Endothelial cell of umbilical vein (primary cell): Measurements from ENCODE around the gene RIMBP2. TPM values are rescaled to one million over a fixed set of nuclear protein-coding genes. Genes with fewer than 3 reads are reported as not detected.

Source experiments
- BruUV-seq: library from RNA; stranded (reverse); fragments of 400-500 nt; replicated peaks from 2 replicates; lab custom pipeline; 2021; lab: Mats Ljungman, UMichigan
- CTCF ChIA-PET: fragments of 300-600, 350-600 bp; sonication (Branson Sonifier 250); formaldehyde crosslinking; loops from one replicate; lab custom pipeline; 2021; ENCODE audit warnings: antibody characterized with exemption, inconsistent platforms; lab: Charles Lee
- POLR2A ChIA-PET: fragments of 300-600, 350-600 bp; sonication (Branson Sonifier 250); formaldehyde crosslinking; loops from one replicate; lab custom pipeline; 2021; ENCODE audit warnings: antibody characterized with exemption, inconsistent platforms; lab: Charles Lee
- DNase-seq: peaks from one replicate; pipeline ENCODE4 v3.0.0-alpha.2; 2011; ENCODE audit warnings: low read depth, low spot score
- FAIRE-seq: peaks from 2 replicates; lab custom pipeline; 2011; peaks lifted over from hg19 to GRCh38; lab: Jason Lieb, UNC
- H2AFZ ChIP-seq: 2 replicates; pipeline ENCODE4 v1.6.0; 2012; ENCODE audit warnings: low read depth, low read length, control low read depth, inconsistent platforms
- H3K27ac ChIP-seq: 2 replicates; pipeline ENCODE4 v1.5.1; 2011; ENCODE audit warnings: low read depth, mild to moderate bottlenecking, control low read depth, low read length, moderate library complexity; ENCODE audit not compliant: insufficient read depth
- H3K27me3 ChIP-seq, 2 experiments: 2 replicates each; pipeline versions ENCODE4 v1.6.0 to v1.6.1; 2011; ENCODE audit warnings: low read length in 2 of 2, mixed read lengths in 1 of 2; ENCODE audit not compliant: control insufficient read depth in 2 of 2, insufficient read depth in 2 of 2
- H3K36me3 ChIP-seq, 2 experiments: 2 replicates in 1 of 2; 3 replicates in 1 of 2; pipeline ENCODE4 v1.5.1; 2011; ENCODE audit warnings: low read length in 2 of 2, mild to moderate bottlenecking in 1 of 2, moderate library complexity in 1 of 2; ENCODE audit not compliant: control insufficient read depth in 2 of 2, insufficient read depth in 2 of 2; ENCODE audit errors: extremely low read depth in 1 of 2
- H3K4me1 ChIP-seq: 3 replicates; pipeline ENCODE4 v1.5.1; 2011; ENCODE audit warnings: mild to moderate bottlenecking, low read length; ENCODE audit not compliant: control insufficient read depth, insufficient read depth; ENCODE audit errors: extremely low read depth
- H3K4me2 ChIP-seq: 2 replicates; pipeline ENCODE4 v1.6.1; 2011; ENCODE audit warnings: low read length, control low read depth, mixed read lengths; ENCODE audit not compliant: insufficient read depth
- H3K4me3 ChIP-seq, 3 experiments: fragments of 200-600 bp in 1 of 3; sonication (generic), shearing (Covaris generic) in 1 of 3; replicated peaks in 1 of 3; 2 replicates each; pipeline ENCODE4 v1.5.1; 2011 to 2016; ENCODE audit warnings: control low read depth in 3 of 3, low read length in 3 of 3, mild to moderate bottlenecking in 2 of 3, inconsistent platforms in 1 of 3, low read depth in 1 of 3, moderate library complexity in 1 of 3; ENCODE audit not compliant: insufficient read depth in 1 of 3
- H3K79me2 ChIP-seq: 2 replicates; pipeline ENCODE4 v1.6.0; 2012; ENCODE audit warnings: low read length, inconsistent platforms; ENCODE audit not compliant: control insufficient read depth, insufficient read depth
- H3K9ac ChIP-seq: replicated peaks from 2 replicates; pipeline ENCODE3; 2011; ENCODE audit warnings: low read length, control low read depth; ENCODE audit not compliant: insufficient read depth; ENCODE audit errors: extremely low read depth
- H3K9me1 ChIP-seq: replicated peaks from 3 replicates; pipeline ENCODE4 v1.6.0; 2011; ENCODE audit warnings: mild to moderate bottlenecking, low read length; ENCODE audit not compliant: control insufficient read depth, insufficient read depth; ENCODE audit errors: extremely low read depth
- H3K9me3 ChIP-seq: replicated peaks from 2 replicates; pipeline ENCODE4 v1.5.1; 2012; ENCODE audit warnings: low read length, inconsistent platforms; ENCODE audit not compliant: control insufficient read depth, insufficient read depth
- H4K20me1 ChIP-seq: replicated peaks from 2 replicates; pipeline ENCODE3; 2011; ENCODE audit warnings: mild to moderate bottlenecking, low read length; ENCODE audit not compliant: control insufficient read depth, insufficient read depth; ENCODE audit errors: extremely low read depth
- CTCF ChIP-seq, 2 donors: IDR thresholded peaks; 1 replicate in 1 of 2; 2 replicates in 1 of 2; pipeline ENCODE4 v1.5.1; 2011; ENCODE audit warnings: low read length in 2 of 2, mild to moderate bottlenecking in 2 of 2, moderate library complexity in 2 of 2, control low read depth in 1 of 2, inconsistent platforms in 1 of 2, low read depth in 1 of 2; ENCODE audit not compliant: insufficient read depth in 1 of 2; ENCODE audit errors: extremely low read depth in 1 of 2
- EZH2 ChIP-seq: IDR thresholded peaks from 2 replicates; pipeline ENCODE4 v1.6.1; 2012; ENCODE audit warnings: borderline replicate concordance, low read depth, mild to moderate bottlenecking, moderate library complexity, low read length, inconsistent platforms; ENCODE audit not compliant: severe bottlenecking
- FOS ChIP-seq: IDR thresholded peaks from 2 replicates; pipeline ENCODE4 v1.6.1; 2011; ENCODE audit warnings: mild to moderate bottlenecking, low read length, moderate library complexity, borderline replicate concordance; ENCODE audit not compliant: insufficient read depth
- GATA2 ChIP-seq: IDR thresholded peaks from 2 replicates; pipeline ENCODE4 v1.7.0; 2011; ENCODE audit warnings: low read depth, mild to moderate bottlenecking, moderate library complexity, mixed read lengths, low read length; ENCODE audit not compliant: insufficient read length, insufficient read depth
- JUN ChIP-seq: IDR thresholded peaks from 2 replicates; pipeline ENCODE4 v1.6.1; 2011; ENCODE audit warnings: borderline replicate concordance, low read depth; ENCODE audit not compliant: insufficient read length, insufficient read depth
- MAX ChIP-seq: IDR thresholded peaks from 2 replicates; pipeline ENCODE4 v1.6.1; 2011; ENCODE audit not compliant: insufficient read depth, insufficient read length
- MYC ChIP-seq: IDR thresholded peaks from one replicate; pipeline ENCODE4 v1.6.1; 2011; ENCODE audit warnings: mild to moderate bottlenecking, low read depth, low read length
- POLR2A ChIP-seq: IDR thresholded peaks from 2 replicates; pipeline ENCODE4 v1.6.1; 2012; ENCODE audit warnings: low read depth, mild to moderate bottlenecking, control low read depth, low read length
- POLR2AphosphoS5 ChIP-seq: IDR thresholded peaks from 2 replicates; pipeline ENCODE4 v1.6.1; 2012; ENCODE audit warnings: low read depth, mild to moderate bottlenecking, control low read depth, low read length, moderate library complexity; ENCODE audit not compliant: insufficient read depth
- dilution Hi-C: fragments of 300-500 bp; cut with MboI; formaldehyde crosslinking; loops from one replicate; pipeline ENCODE4 v1.15.0; 2019; ENCODE audit warnings: low sequenced_read_pairs; ENCODE audit not compliant: extremely low pct_ligation_motif_present
- intact Hi-C: fragments of 100-400 bp; cut with micrococcal nuclease; formaldehyde crosslinking; loops from one replicate; pipeline ENCODE4 v1.10.0; 2022
- polyA plus RNA-seq, 4 experiments: library from polyadenylated mRNA; depleted of rRNA in 3 of 4; stranded (reverse) in 3 of 4; unstranded in 1 of 4; fragments of >200 nt; gene quantifications; 2 replicates each; pipeline versions ENCODE4 v1.2.1 to v1.2.3, GENCODE V29; 2011 to 2012; ENCODE audit warnings: missing spikeins in 1 of 4
- total RNA-seq: library from RNA; stranded (reverse); gene quantifications from 2 replicates; pipeline ENCODE4 v1.2.3, GENCODE V29; 2021

The RIMBP2 gene
- total and polyA plus RNA-seq, 2 donors (not counting 3 experiments of a cell fraction or from before 2014, with no cell fraction given), result 0.04 TPM; not detected in 1

GRCh38 chr12:130375296-130376287 is 340.5 kb downstream of the RIMBP2 start:
- no peak overlapping the region for H3K4me3 ChIP-seq
- no peaks in the 10 kb centered on the region for H4K20me1 ChIP-seq
- H3K27me3 ChIP-seq, result no peaks in the 10 kb centered on the region
- peaks cover 3% of the 10 kb centered on the region for H3K9me3 ChIP-seq
- BruUV-seq, result no TSS peak
- intact Hi-C loops, result no loop called here
- TF ChIP-seq POLR2AphosphoS5 (no peak), MAX (no peak), JUN (no peak), EZH2 (no peak), FOS (no peak), MYC (no peak), POLR2A (no peak), CTCF (IDR thresholded peaks at IDR 0.05; ENCODE audit: extremely low read depth in 1 of 2, insufficient read depth in 1 of 2, low read depth in 1 of 2, low read length in 2 of 2) (no peak), GATA2 (no peak)
- no peak overlapping the region for H2AFZ ChIP-seq
- DNase-seq, result no peak
- no peaks in the 10 kb centered on the region for H3K9me1 ChIP-seq
- no peaks in the 10 kb centered on the region for H3K79me2 ChIP-seq
- dilution Hi-C loops, result no loop called here
- no peaks in the 10 kb centered on the region for H3K4me1 ChIP-seq
- ChIA-PET POLR2A (no interaction called here), CTCF (no interaction called here)
- H3K4me2 ChIP-seq, result no peak overlapping the region
- no peak for FAIRE-seq
- no peak overlapping the region for H3K27ac ChIP-seq
- no peaks in the 10 kb centered on the region for H3K36me3 ChIP-seq
- H3K9ac ChIP-seq, result no peak overlapping the region
